Stimulated activated CD8-positive, alpha-beta memory T cell treated with anti-CD3 and anti-CD28 coated beads, Interleukin-2, amount 100 ng/mL, for 48 hours (primary cell): Measurements from ENCODE around the gene RABEPK.
"Not testable (repeated sequence)": the region's sequence is repeated elsewhere in the genome, so short reads cannot be mapped to it uniquely, and the experiment has no call there.

Experiments
- DNase-seq, 2 donors: peaks; one replicate each; pipeline ENCODE4 v3.0.0-alpha.2; 2020; ENCODE audit warnings: low read depth in 2 of 2

The RABEPK gene

GRCh38 chr9:125200216-125201047, at the start of gene RABEPK:
Gene RABEPK, plus strand, starts transcription at chr9:125200542. Its CDS starts 2,472 bp downstream, at chr9:125203014.
- peak; percentile 91 to 92 for DNase-seq

GRCh38 chr9:125151730-125152129, 48.6 kb upstream of the RABEPK start:
- no peak for DNase-seq

DNA sequence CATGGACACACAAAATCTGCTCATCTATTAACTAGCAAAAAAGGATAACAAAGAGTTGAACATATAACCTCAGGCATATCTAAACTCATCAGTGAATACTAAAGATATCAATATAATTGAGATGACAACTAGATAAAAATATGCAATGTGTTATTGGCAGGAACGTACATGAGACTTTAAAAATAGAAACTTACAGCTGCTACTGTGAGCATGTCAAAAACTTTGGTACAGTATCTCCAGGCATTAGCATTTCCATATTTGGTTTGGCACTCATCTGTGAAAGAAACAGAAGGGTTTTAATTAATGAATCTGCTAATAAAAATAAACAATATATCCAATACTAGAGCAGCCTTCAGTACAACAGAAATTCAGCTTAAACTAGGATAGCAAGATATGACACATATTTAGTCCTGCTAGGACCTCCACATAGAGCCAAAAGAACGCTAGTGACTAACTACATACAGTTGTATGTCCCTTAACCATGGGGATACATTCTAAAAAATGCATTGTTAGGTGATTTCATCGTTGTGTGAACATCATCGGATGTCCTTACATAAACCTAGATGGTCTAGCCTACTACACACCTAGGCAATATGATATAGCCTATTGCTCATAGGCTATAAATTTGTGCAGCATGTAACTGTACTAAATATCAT, 46.5 kb upstream of the RABEPK start:
- no peak for DNase-seq

DNA sequence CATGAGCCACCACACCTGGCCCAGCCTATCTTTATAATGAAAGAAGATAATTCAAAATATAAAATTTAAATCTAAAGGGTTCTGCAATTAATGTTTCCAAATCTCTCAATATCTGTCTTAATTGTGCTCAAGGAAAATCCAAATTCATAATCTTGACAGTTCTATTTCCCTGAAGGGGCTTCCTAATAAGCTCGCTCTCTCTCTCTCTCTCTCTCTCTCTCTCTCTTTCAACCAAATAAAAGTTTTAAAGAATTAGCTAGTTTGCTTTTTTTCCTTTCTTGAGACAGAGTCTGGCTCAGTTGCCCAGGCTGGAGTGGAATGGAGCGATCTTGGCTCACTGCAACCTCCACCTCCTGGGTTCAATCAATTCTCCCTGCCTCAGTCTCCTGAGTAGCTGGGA, 43.8 kb upstream of the RABEPK start:
- DNase-seq, result no peak

DNA sequence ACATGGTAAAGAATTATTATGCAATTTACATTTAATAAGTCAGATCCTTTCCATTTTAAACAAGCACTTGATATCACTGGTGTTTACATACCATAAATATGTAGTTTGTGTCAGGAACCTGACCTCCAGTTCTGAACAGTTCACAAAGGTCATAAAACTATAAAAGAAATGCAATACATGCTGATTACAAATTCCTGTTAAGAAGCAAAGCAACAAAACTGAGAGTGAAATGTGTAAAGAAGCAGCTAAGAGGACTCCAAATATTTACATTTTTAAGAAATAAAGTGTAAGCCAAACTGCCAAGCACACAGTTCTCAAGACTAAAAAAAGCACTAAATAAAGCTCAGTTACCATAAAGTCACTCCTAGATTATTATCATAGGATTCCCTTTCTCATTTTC, 39.6 kb upstream of the RABEPK start:
- DNase-seq, result no peak

DNA sequence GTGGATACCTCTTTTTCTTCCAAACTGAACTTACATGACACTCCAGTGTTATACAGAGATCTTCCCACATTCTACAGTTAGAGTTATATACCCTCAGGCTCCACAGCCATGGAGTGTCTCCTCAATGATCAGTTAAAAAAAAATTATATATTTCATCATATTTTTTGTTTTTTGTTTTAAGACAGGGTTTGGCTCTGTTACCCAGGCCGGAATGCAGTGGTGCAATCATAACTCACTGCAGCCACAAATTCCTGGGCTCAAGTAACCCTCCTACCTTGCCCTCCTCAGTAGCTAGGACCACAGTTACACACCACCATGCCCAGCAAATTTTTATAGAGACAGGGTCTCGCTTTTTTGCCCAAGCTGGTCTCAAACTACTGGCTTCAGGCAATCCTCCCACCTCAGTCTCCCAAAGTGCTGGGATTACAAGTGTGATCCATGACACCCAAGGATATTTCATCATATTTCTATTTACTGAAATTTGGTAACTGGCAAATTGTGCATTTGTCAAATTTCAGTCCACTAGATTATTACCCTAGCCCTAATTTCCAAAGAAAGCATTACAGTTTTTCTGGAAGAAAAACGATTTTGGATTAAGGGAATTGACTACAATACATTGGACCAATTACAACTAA, 38.9 kb upstream of the RABEPK start:
- DNase-seq, result no peak

DNA sequence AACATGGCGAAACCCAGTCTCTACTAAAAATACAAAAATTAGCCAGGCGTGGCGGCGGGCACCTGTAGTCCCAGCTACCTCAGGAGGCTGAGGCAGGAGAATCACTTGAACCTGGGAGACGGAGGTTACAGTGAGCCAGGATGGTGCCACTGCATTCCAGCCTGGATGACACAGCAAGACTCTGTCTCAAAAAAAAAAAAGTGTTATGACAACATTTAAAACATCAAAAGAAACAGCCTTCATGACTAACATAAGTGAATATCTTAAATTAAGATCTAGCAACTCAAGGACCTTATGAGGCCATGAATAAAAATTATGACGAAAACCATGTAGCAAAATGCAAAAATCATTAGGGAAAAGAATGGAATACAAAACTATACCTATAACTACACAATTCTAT, 37.5 kb upstream of the RABEPK start:
- DNase-seq, result not testable (repeated sequence)

GRCh38 chr9:125166762-125167161, 33.6 kb upstream of the RABEPK start:
- no peak for DNase-seq

DNA sequence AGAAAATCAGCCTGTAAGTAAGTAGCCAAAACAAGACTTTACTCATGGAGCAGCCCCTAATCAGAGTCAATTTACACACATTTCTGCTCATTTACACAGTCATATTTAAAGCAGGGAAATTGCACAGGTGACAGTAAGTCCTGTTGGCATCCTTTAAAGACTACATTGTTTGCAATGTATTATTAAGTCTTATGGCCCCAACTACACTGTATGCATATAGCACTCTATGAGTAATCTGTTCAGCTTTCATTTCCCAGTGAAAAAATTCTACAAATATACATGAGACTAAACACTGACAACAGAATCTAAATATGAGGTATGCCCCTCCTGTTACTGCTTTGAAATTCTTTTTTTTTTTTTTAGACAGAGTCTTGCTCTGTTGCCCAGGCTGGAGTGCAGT, 30.4 kb upstream of the RABEPK start:
- no peak for DNase-seq

GRCh38 chr9:125172031-125172755, 28.1 kb upstream of the RABEPK start:
- DNase-seq, result no peak

DNA sequence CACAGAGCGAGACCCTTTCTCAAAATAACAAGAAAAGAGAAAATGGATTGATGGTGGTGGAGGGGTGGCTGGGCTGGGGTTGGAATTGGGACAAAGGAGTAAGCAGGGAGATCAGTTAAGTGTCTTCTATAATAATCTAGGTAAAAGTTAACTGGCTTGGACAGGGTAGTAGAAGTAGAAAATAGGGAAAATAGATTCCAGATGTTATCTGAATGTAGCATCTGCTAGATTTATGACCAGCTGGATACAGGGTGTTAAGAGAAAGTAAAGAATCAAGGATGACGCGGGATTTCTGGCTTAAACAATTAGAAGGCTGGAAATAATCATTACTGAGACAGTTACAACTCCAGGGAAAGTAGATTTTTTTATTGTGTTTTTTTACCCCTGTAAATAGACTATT, 23.7 kb upstream of the RABEPK start:
- no peak for DNase-seq

- DNase-seq, result no peak
Measured at GRCh38 chr9:125177888-125178287, 22.5 kb upstream of the RABEPK start.

GRCh38 chr9:125179776-125180175, 20.6 kb upstream of the RABEPK start:
- not testable (repeated sequence) for DNase-seq

DNA sequence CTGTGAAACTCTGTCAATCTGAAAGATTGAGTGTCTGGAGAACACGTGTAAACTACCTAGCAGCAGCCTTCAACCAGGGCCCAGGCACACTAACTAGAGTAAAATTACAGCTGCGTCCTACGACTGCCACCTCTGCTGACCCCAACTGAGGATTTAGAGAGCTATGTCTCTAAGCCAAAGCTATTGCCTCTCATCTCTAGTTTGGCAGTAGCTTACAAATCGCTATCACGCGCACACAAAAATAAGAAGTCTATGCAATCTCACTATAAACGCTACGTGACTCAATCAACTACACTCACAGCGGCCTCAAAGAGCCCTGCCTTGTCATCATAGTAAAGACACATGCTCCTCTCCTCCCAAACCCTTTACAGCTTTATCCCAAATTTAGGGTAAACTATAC, 19.5 kb upstream of the RABEPK start:
- DNase-seq, result no peak

DNA sequence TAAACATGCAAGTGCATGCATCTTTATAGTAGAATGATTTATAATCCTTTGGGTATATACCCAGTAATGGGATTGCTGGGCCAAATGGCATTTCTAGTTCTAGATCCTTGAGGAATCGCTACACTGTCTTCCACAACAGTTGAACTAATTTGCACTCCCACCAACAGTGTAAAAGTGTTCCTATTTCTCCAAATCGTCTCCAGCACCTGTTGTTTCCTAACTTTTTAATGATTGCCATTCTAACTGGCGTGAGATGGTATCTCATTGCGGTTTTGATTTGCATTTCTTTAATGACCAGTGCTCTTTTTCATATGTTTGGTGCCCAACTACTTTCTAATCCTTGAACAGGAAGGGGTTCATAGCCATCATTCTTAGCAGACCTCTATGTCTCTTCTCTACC, 18.6 kb upstream of the RABEPK start:
- DNase-seq, result not testable (repeated sequence)

DNA sequence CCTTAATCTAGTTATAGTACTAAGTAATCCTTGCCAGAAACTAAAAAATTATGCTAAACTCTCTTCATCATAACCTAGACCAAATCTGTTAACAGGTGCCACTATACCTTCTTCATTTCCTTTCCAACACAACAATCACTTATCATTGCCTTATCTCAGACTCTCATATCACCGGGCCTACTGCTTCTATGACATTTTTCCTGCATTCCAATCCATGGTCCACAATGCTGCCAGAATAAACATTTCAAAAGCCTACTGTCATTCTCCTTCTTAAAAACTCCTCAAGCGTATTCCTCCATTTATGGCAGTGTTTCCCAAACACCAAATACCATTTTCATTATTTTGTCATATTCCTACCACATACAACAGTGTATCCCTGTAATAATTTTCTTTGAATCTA, 17.3 kb upstream of the RABEPK start:
- no peak for DNase-seq

GRCh38 chr9:125183561-125183960, 16.8 kb upstream of the RABEPK start:
- no peak for DNase-seq

GRCh38 chr9:125189011-125189360, 11.4 kb upstream of the RABEPK start:
- peak in 1 of 2 donors; percentile 19 for DNase-seq

DNA sequence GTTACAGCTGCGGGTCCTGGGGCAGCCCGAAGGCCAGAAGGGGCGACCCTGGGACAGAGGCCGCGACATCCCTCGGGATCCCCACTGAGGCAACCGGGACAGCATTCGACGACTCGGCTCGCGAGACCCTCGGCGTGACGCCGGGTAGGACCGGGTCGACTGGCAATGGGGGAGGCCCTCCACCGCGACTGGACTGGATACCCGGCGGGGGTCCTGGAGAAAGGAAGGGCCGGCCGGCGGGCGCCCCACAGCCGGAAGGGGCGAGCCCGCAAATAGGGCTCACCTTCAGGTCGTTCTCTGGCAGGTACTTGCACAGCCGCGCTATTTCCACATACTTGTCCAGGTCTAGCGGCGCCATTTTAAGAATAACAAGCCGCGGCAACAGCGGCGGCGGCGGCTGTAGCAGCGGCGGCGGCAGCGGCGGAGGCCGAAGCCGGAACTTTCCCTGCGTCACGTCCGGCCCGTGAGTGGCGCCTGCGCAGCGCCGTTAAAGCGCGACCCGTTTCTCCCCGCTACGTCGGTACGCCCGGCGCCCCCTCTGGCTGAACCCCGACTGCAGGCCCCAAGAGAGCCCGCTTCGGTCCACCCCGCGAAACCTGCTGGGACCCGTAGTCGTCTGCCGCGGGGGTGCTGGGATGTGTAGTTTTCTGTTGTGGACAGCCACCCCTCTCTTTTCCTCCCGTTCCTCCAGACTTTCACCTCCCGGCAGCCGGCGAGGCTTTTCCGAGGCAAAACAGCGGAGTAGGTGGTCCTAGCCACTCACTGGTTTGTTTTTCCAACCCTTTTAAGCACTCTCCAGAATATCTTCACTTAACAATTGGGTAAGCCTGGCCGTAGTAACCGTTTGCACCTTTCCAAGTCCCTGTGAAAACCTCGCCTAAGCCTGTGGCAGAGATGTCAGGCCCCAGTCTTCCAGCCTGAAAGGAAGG, 10.7 kb upstream of the RABEPK start, which contains the start of gene PPP6C:
Gene PPP6C (minus strand): TSS at position 443 of the 929 bp plus-strand sequence. CDS start 85 bp downstream, at position 358.
- DNase-seq, result peak; percentile 98

GRCh38 chr9:125190361-125190801, 10.0 kb upstream of the RABEPK start:
- DNase-seq, result no peak

DNA sequence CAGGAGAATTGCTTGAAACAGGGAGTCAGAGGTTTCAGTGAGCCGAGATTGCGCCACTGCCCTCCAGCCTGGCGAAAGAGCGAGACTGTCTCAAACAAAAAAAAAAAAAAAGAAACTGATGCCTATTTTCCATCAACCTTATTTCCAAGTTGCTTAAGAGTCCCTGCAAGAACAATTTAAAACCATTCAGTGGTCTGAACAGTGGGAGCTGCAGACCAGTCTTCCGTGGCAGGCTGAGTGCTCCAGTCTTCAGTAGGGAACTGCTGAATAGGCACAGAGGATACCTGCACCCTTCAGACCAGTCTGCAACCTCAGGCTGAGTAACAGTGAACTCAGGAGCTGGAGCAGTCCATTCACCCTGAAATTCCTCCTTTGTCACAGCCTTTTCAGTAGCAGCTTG, 5.9 kb upstream of the RABEPK start:
- not testable (repeated sequence) for DNase-seq
